ENCODE measurements around the gene NOC4L.
"Not testable (repeated sequence)": the region's sequence is repeated elsewhere in the genome, so short reads cannot be mapped to it uniquely, and the experiment has no call there.

NOC4L gene

GRCh38 chr12:132133952-132134652 is 10.2 kb upstream of the NOC4L start:
- peak; percentile 50 for ATAC-seq
- Mint-ChIP-seq H3K4me3 (no peak overlapping the region), H3K36me3 (peaks cover 18% of the 10 kb centered on the region), H3K4me1 (no peaks in the 10 kb centered on the region), H3K27me3 (no peaks in the 10 kb centered on the region), H3K9me3 (no peaks in the 10 kb centered on the region), H3K27ac (no peak overlapping the region)

- H3K36me3 Mint-ChIP-seq: peaks cover 18% of the 10 kb centered on the region
- ATAC-seq, H3K27me3 Mint-ChIP-seq, H3K4me3 Mint-ChIP-seq, H3K27ac Mint-ChIP-seq, H3K4me1 Mint-ChIP-seq, H3K9me3 Mint-ChIP-seq: not testable (repeated sequence)
Measured at GRCh38 chr12:132134653-132135183, 9.5 kb upstream of the NOC4L start.

- not testable (repeated sequence) for H3K9me3 Mint-ChIP-seq, ATAC-seq, H3K4me3 Mint-ChIP-seq, H3K27ac Mint-ChIP-seq, H3K4me1 Mint-ChIP-seq, H3K27me3 Mint-ChIP-seq
- peaks cover 21% of the 10 kb centered on the region for H3K36me3 Mint-ChIP-seq
Measured at GRCh38 chr12:132136226-132136625, 8.0 kb upstream of the NOC4L start.

- Mint-ChIP-seq H3K9me3 (no peaks in the 10 kb centered on the region), H3K36me3 (peaks cover 21% of the 10 kb centered on the region), H3K27me3 (no peaks in the 10 kb centered on the region), H3K27ac (no peak overlapping the region), H3K4me1 (peaks cover 7% of the 10 kb centered on the region), H3K4me3 (no peak overlapping the region)
- no peak for ATAC-seq
Measured at GRCh38 chr12:132137483-132138125, 6.7 kb upstream of the NOC4L start.

- H3K4me3 Mint-ChIP-seq: no peak overlapping the region
- H3K27me3 Mint-ChIP-seq: no peaks in the 10 kb centered on the region
- H3K36me3 Mint-ChIP-seq: peaks cover 21% of the 10 kb centered on the region
- H3K27ac Mint-ChIP-seq: no peak overlapping the region
- H3K4me1 Mint-ChIP-seq: peaks cover 16% of the 10 kb centered on the region
- no peaks in the 10 kb centered on the region for H3K9me3 Mint-ChIP-seq
- no peak for ATAC-seq
Measured at GRCh38 chr12:132138941-132139871, 5.1 kb upstream of the NOC4L start.

GRCh38 chr12:132139912-132140311 is 4.3 kb upstream of the NOC4L start:
- H3K36me3 Mint-ChIP-seq: peaks cover 21% of the 10 kb centered on the region
- no peak overlapping the region for H3K27ac Mint-ChIP-seq
- no peak overlapping the region for H3K4me3 Mint-ChIP-seq
- H3K4me1 Mint-ChIP-seq: peaks cover 21% of the 10 kb centered on the region
- ATAC-seq: no peak
- no peaks in the 10 kb centered on the region for H3K27me3 Mint-ChIP-seq
- H3K9me3 Mint-ChIP-seq: no peaks in the 10 kb centered on the region

GRCh38 chr12:132140501-132140900 is 3.8 kb upstream of the NOC4L start:
- no peak overlapping the region for H3K27ac Mint-ChIP-seq

GRCh38 chr12:132140918-132141841 is 3.1 kb upstream of the NOC4L start:
- no peak for ATAC-seq
- no peaks in the 10 kb centered on the region for H3K9me3 Mint-ChIP-seq
- no peak overlapping the region for H3K27ac Mint-ChIP-seq
- peaks cover 21% of the 10 kb centered on the region for H3K36me3 Mint-ChIP-seq
- H3K4me3 Mint-ChIP-seq: no peak overlapping the region
- no peaks in the 10 kb centered on the region for H3K27me3 Mint-ChIP-seq
- peaks cover 34% of the 10 kb centered on the region for H3K4me1 Mint-ChIP-seq

More at GRCh38 chr12:132140501-132140900, 3.8 kb upstream of the NOC4L start:
- H3K4me1 Mint-ChIP-seq: peaks cover 27% of the 10 kb centered on the region
- H3K9me3 Mint-ChIP-seq: no peaks in the 10 kb centered on the region
- peaks cover 21% of the 10 kb centered on the region for H3K36me3 Mint-ChIP-seq
- H3K4me3 Mint-ChIP-seq: no peak overlapping the region
- ATAC-seq: no peak
- no peaks in the 10 kb centered on the region for H3K27me3 Mint-ChIP-seq

- Mint-ChIP-seq H3K36me3 (peaks cover 21% of the 10 kb centered on the region), H3K9me3 (no peaks in the 10 kb centered on the region), H3K4me1 (peaks cover 42% of the 10 kb centered on the region), H3K27me3 (no peaks in the 10 kb centered on the region), H3K4me3 (peak overlapping the region; percentile 57), H3K27ac (peak overlapping the region; percentile 90)
- ATAC-seq: no peak
Measured at GRCh38 chr12:132141976-132142678, 2.1 kb upstream of the NOC4L start.

GRCh38 chr12:132142679-132143335 is 1.4 kb upstream of the NOC4L start:
- ATAC-seq: no peak
- Mint-ChIP-seq H3K9me3 (no peaks in the 10 kb centered on the region), H3K27ac (peak overlapping the region; percentile 90), H3K4me3 (peak overlapping the region; percentile 75), H3K27me3 (no peaks in the 10 kb centered on the region), H3K36me3 (peaks cover 19% of the 10 kb centered on the region), H3K4me1 (peaks cover 42% of the 10 kb centered on the region)

- peak overlapping the region; percentile 75 for H3K4me3 Mint-ChIP-seq
- no peaks in the 10 kb centered on the region for H3K9me3 Mint-ChIP-seq
- H3K4me1 Mint-ChIP-seq: peaks cover 42% of the 10 kb centered on the region
- ATAC-seq: peak; percentile 52
- H3K36me3 Mint-ChIP-seq: peaks cover 16% of the 10 kb centered on the region
- peak overlapping the region; percentile 90 for H3K27ac Mint-ChIP-seq
- H3K27me3 Mint-ChIP-seq: no peaks in the 10 kb centered on the region
Measured at GRCh38 chr12:132143336-132144071, 753 bp upstream of the NOC4L start.

- peak; percentile 3 for ATAC-seq
- Mint-ChIP-seq H3K9me3 (no peaks in the 10 kb centered on the region), H3K27ac (peak overlapping the region; percentile 90), H3K4me1 (peaks cover 42% of the 10 kb centered on the region), H3K4me3 (peak overlapping the region; percentile 87), H3K36me3 (peaks cover 8% of the 10 kb centered on the region), H3K27me3 (no peaks in the 10 kb centered on the region)
Measured at GRCh38 chr12:132144810-132145168, 532 bp downstream of the NOC4L start.

GRCh38 chr12:132145334-132145733 is 1.1 kb downstream of the NOC4L start:
- H3K9me3 Mint-ChIP-seq: no peaks in the 10 kb centered on the region
- H3K27ac Mint-ChIP-seq: peak overlapping the region; percentile 90
- ATAC-seq: no peak
- peak overlapping the region; percentile 87 for H3K4me3 Mint-ChIP-seq
- H3K4me1 Mint-ChIP-seq: peaks cover 42% of the 10 kb centered on the region
- peaks cover 6% of the 10 kb centered on the region for H3K36me3 Mint-ChIP-seq
- no peaks in the 10 kb centered on the region for H3K27me3 Mint-ChIP-seq

All from stimulated activated memory B cell treated with anti-CD40 and anti-IgM and Interleukin-4, amounts not matched to agents 10 μg/mL and 1 μg/mL and 100 μg/mL, for 72 hours (primary cell).